K562 (cell line): ENCODE data around the gene LRRC4. TPM values are rescaled to one million over a fixed set of nuclear protein-coding genes. Genes with fewer than 3 reads are reported as not detected.

ENCODE experiments used
- ATAC-seq: fragments of 200-7000 bp; cut with Tn5 transposase; 3 replicates; pipeline ENCODE4 v1.9.1; 2020; ENCODE audit warnings: moderate library complexity
- BruUV-seq: library from RNA; stranded (reverse); fragments of 400-500 nt; replicated peaks from 2 replicates; lab custom pipeline; 2021; lab: Mats Ljungman, UMichigan
- CTCF ChIA-PET: fragments of 300-600 bp; formaldehyde crosslinking; extraction: SDS; loops from one replicate; lab custom pipeline; 2021; ENCODE audit warnings: low intra/inter-chr PET ratio; lab: Yijun Ruan, JAX
- POLR2A ChIA-PET: fragments of 300-600, 350-650 bp; sonication (Branson Sonifier 250); formaldehyde crosslinking; extraction: SDS; loops from one replicate; lab custom pipeline; 2021; ENCODE audit warnings: antibody characterized with exemption, inconsistent platforms; lab: Yijun Ruan, JAX
- DNase-seq, 4 experiments: peaks; one replicate each; pipeline versions ENCODE4 v3.0.0 to v3.0.0-alpha.2; 2011 to 2018; ENCODE audit warnings: low spot score in 3 of 4, mixed read lengths in 3 of 4; ENCODE audit errors: extremely low read depth in 1 of 4
- FAIRE-seq: peaks from 2 replicates; lab custom pipeline; 2011; peaks lifted over from hg19 to GRCh38; lab: Jason Lieb, UNC
- H2AFZ ChIP-seq: 2 replicates; pipeline ENCODE4 v1.6.0; 2011; ENCODE audit warnings: low read depth, low read length, control low read depth, inconsistent platforms
- H3K27ac ChIP-seq: fragments of 200-600 bp; 3 replicates; pipeline ENCODE4 v1.8.0; 2011; ENCODE audit warnings: low read depth, mild to moderate bottlenecking, control low read depth, inconsistent platforms, low read length, moderate library complexity, mixed read lengths; ENCODE audit errors: extremely low read depth
- H3K27me3 ChIP-seq, 2 experiments: fragments of 300-600 bp in 1 of 2; 2 replicates in 1 of 2; 3 replicates in 1 of 2; pipeline versions ENCODE4 v1.6.0 to v1.8.0; 2011; ENCODE audit warnings: inconsistent platforms in 2 of 2, low read length in 2 of 2, mild to moderate bottlenecking in 1 of 2, mixed read lengths in 1 of 2, moderate library complexity in 1 of 2; ENCODE audit not compliant: control insufficient read depth in 2 of 2, insufficient read depth in 2 of 2
- H3K36me3 ChIP-seq: fragments of 300-600 bp; 3 replicates; pipeline ENCODE4 v1.8.0; 2011; ENCODE audit warnings: mild to moderate bottlenecking, low read length, inconsistent platforms; ENCODE audit not compliant: control insufficient read depth, insufficient read depth
- H3K4me1 ChIP-seq, 2 experiments: fragments of 200-600 bp in 1 of 2; replicated peaks in 1 of 2; 2 replicates in 1 of 2; 3 replicates in 1 of 2; pipeline versions ENCODE4 v1.5.1 to v1.8.0; 2011; ENCODE audit warnings: inconsistent platforms in 2 of 2, low read length in 2 of 2, mild to moderate bottlenecking in 1 of 2, mixed read lengths in 1 of 2, moderate library complexity in 1 of 2; ENCODE audit not compliant: control insufficient read depth in 2 of 2, insufficient read depth in 2 of 2
- H3K4me2 ChIP-seq: 2 replicates; pipeline ENCODE4 v1.6.1; 2011; ENCODE audit warnings: low read length, control low read depth, inconsistent platforms, mixed read lengths; ENCODE audit not compliant: insufficient read depth
- H3K4me3 ChIP-seq: fragments of 200-600 bp; sonication (generic), shearing (Covaris generic); 2 replicates; pipeline ENCODE4 v1.5.1; 2016; ENCODE audit warnings: control low read depth, inconsistent platforms
- H3K79me2 ChIP-seq: fragments of 200-600 bp; 3 replicates; pipeline ENCODE4 v1.8.0; 2011; ENCODE audit warnings: low read length, inconsistent platforms; ENCODE audit not compliant: control insufficient read depth, insufficient read depth
- H3K9ac ChIP-seq, 2 experiments: 2 replicates each; pipeline versions ENCODE4 v1.6.0 to v1.6.1; 2011; ENCODE audit warnings: low read depth in 2 of 2, low read length in 2 of 2, control low read depth in 1 of 2, inconsistent platforms in 1 of 2, mild to moderate bottlenecking in 1 of 2, mixed read lengths in 1 of 2; ENCODE audit not compliant: insufficient read depth in 1 of 2
- H3K9me1 ChIP-seq: one replicate; pipeline ENCODE4 v1.6.0; 2011; ENCODE audit warnings: inconsistent platforms, mild to moderate bottlenecking, low read length, moderate library complexity; ENCODE audit not compliant: control insufficient read depth, insufficient read depth
- H3K9me3 ChIP-seq: replicated peaks from 2 replicates; pipeline ENCODE4 v1.5.1; 2011; ENCODE audit warnings: low read depth, low read length, inconsistent platforms; ENCODE audit not compliant: control insufficient read depth, insufficient read depth
- H4K20me1 ChIP-seq: replicated peaks from 2 replicates; pipeline ENCODE4 v1.6.1; 2011; ENCODE audit warnings: low read length, inconsistent platforms, mixed read lengths; ENCODE audit not compliant: control insufficient read depth, insufficient read depth
- CBX3 ChIP-seq, 2 experiments: IDR thresholded peaks; 1 replicate in 1 of 2; 2 replicates in 1 of 2; pipeline ENCODE4 v1.6.1; 2012; ENCODE audit warnings: inconsistent platforms in 2 of 2, low read length in 2 of 2, borderline replicate concordance in 1 of 2, control low read depth in 1 of 2
- CBX5 ChIP-seq: IDR thresholded peaks from 2 replicates; pipeline ENCODE4 v1.6.1; 2014; ENCODE audit warnings: low read depth, borderline replicate concordance
- ETS1 ChIP-seq: conservative IDR thresholded peaks from 2 replicates; pipeline ENCODE4 v1.6.1; 2011; ENCODE audit warnings: low read depth, mild to moderate bottlenecking, low read length; ENCODE audit not compliant: control insufficient read depth
- MED1 ChIP-seq: sonication (generic); formaldehyde crosslinking; IDR thresholded peaks from 2 replicates; pipeline ENCODE4 v1.8.1; 2023; ENCODE audit warnings: missing genetic modification reagents, borderline replicate concordance
- SAP30 ChIP-seq: fragments of 200-600 bp; sonication (generic); IDR thresholded peaks from 2 replicates; pipeline ENCODE4 v1.6.1; 2012; ENCODE audit warnings: borderline replicate concordance, low read depth, mild to moderate bottlenecking, moderate library complexity, low read length, control low read depth, inconsistent platforms; ENCODE audit not compliant: insufficient read depth, poor library complexity, severe bottlenecking
- TRIM24 ChIP-seq, 2 experiments: fragments of 450-650 bp; IDR thresholded peaks; 2 replicates each; pipeline ENCODE4 v1.6.1; 2016
- TRIM28 ChIP-seq: fragments of 450-650 bp; IDR thresholded peaks from 2 replicates; pipeline ENCODE4 v1.6.1; 2017
- XRCC3 ChIP-seq: fragments of 450-650 bp; IDR thresholded peaks from 2 replicates; pipeline ENCODE4 v1.6.1; 2017; ENCODE audit warnings: mild to moderate bottlenecking, moderate library complexity
- ZEB2 ChIP-seq: fragments of 450-650 bp; IDR thresholded peaks from 2 replicates; pipeline ENCODE4 v1.6.1; 2016
- ZFX ChIP-seq: sonication (generic); formaldehyde crosslinking; IDR thresholded peaks from 2 replicates; pipeline ENCODE4 v1.8.0; 2022; ENCODE audit warnings: mild to moderate bottlenecking, missing genetic modification reagents, moderate library complexity
- WGBS: fragments of 100-300 bp; shearing (Covaris generic); methylation state at CpG from one replicate; pipeline ENCODE4 v1.1.6; 2016; ENCODE audit warnings: low coverage, mixed read lengths; ENCODE audit not compliant: insufficient coverage; ENCODE audit errors: missing lambda C conversion rate; 5-methylcytosine and 5-hydroxymethylcytosine counted together
- in situ Hi-C: fragments of 300-500 bp; cut with MboI; formaldehyde crosslinking; loops from 4 replicates; pipeline ENCODE4 v1.15.0; 2018; ENCODE audit warnings: inconsistent platforms, mixed read lengths
- intact Hi-C: fragments of 100-400 bp; cut with micrococcal nuclease; formaldehyde crosslinking; loops from 2 replicates; pipeline ENCODE4 v1.14.2; 2022
- polyA plus RNA-seq, 8 experiments: library from polyadenylated mRNA; depleted of rRNA in 4 of 8; stranded (reverse) in 5 of 8; unstranded in 3 of 8; fragments of >200 nt; fragmentation: Nextera tagmentation in 2 of 8; fragmentation: Illumina TruSeq in 1 of 8; extraction: Ambion mirVana in 2 of 8; extraction: Trizol in 1 of 8; gene quantifications; 2 replicates each; pipeline versions ENCODE4 v1.2.1 to v1.2.3, GENCODE V29; 2011 to 2014; ENCODE audit warnings: inconsistent platforms in 1 of 8, missing spikeins in 1 of 8
- total RNA-seq, 7 experiments: library from RNA; depleted of rRNA in 6 of 7; stranded (reverse); fragments of >200 nt in 6 of 7; fragmentation: Illumina TruSeq in 2 of 7; extraction: Trizol in 2 of 7; gene quantifications; 2 replicates each; pipeline versions ENCODE4 v1.2.1 to v1.2.3, GENCODE V29; 2011 to 2021; ENCODE audit warnings: low replicate concordance in 1 of 7
- TF ChIP-seq, protein P1 (sequence below): fragments of 450-650 bp; IDR thresholded peaks from 2 replicates; pipeline ENCODE4 v1.6.1; 2018; ENCODE audit warnings: mild to moderate bottlenecking, low read depth; ENCODE audit not compliant: partially characterized antibody

The LRRC4 gene
- total and polyA plus RNA-seq, 9 of the 15 experiments (the other 6 are each of a cell fraction or from before 2014, with no cell fraction given), result 0.04 to 0.11 TPM; not detected in 7

DNA sequence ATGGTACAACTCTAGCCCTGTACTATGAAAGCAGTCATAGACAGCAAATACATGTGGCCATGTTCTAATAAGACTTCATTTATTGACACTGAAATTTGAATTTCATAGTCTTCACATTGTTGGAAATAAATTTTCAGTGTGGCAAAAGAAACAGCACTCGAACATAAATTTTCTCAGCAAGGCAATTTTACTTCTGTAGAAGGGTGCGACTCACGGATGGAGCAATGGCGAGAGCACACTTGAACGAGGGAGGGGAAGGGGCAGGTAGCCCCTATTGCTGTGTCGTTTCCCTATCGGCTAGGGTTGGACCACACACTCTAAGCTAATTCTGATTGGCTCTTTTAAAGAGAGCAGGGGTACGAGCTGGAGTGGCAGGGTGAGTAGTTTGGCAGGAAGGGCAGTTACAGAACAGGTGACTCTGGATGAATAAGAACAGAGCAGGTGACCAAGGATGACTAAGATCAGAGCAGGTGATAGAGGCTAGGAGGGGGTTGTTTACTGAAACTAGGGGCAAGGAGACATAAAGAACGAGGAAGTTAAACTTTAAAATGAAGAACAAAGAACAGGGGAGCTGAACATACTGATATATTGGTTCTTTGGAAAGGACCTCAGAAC, 52.0 kb downstream of the LRRC4 start:
- Histone ChIP-seq H3K9ac (no peak overlapping the region), H3K9me3 (peaks cover 8% of the 10 kb centered on the region; the same call in 1 of the 2 replicates), H2AFZ (no peak overlapping the region), H4K20me1 (no peaks in the 10 kb centered on the region), H3K79me2 (peaks cover 5% of the 10 kb centered on the region; the same call in 2 of the 3 replicates), H3K36me3 (peaks cover 32% of the 10 kb centered on the region), H3K9me1 (no peaks in the 10 kb centered on the region), H3K4me1 (peaks cover 4 to 15% of the 10 kb centered on the region in 2 experiments), H3K27me3 (no peaks in the 10 kb centered on the region), H3K27ac (no peak overlapping the region), H3K4me2 (no peak overlapping the region), H3K4me3 (no peak overlapping the region)
- DNase-seq (no peak), FAIRE-seq (no peak), ATAC-seq (no peak)
- no TSS peak for BruUV-seq
- CTCF ChIA-PET, result no interaction called here
- POLR2A ChIA-PET, result interaction anchor here (0.5 to 3.4 kb wide), 2 partner anchors 10 to 83 kb away, joined by 3 to 12 read pairs; no protein-coding TSS in a partner anchor
- TF ChIP-seq TRIM24 (IDR thresholded peaks at IDR 0.05) (peak in 1 of 2 experiments; percentile 42; a peak in 1 of 4 replicates), MED1 (no peak), TRIM28 (peak; percentile 87), ZEB2 (peak; percentile 15; the same call in 1 of the 2 replicates), CBX5 (0 out of 2 replicates have a peak, but pooled peaks have one; percentile 70), ETS1 (no peak), CBX3 (IDR thresholded peaks at IDR 0.05; ENCODE audit: borderline replicate concordance in 1 of 2, low read length in 2 of 2) (peak in 1 of 2 experiments; percentile 99; a peak in 2 of 3 replicates), XRCC3 (0 out of 2 replicates have a peak, but pooled peaks have one; percentile 34), ZFX (CRISPR knock-in tag) (0 out of 2 replicates have a peak, but pooled peaks have one; percentile 10), SAP30 (no peak)
- TF ChIP-seq, protein P1, sequence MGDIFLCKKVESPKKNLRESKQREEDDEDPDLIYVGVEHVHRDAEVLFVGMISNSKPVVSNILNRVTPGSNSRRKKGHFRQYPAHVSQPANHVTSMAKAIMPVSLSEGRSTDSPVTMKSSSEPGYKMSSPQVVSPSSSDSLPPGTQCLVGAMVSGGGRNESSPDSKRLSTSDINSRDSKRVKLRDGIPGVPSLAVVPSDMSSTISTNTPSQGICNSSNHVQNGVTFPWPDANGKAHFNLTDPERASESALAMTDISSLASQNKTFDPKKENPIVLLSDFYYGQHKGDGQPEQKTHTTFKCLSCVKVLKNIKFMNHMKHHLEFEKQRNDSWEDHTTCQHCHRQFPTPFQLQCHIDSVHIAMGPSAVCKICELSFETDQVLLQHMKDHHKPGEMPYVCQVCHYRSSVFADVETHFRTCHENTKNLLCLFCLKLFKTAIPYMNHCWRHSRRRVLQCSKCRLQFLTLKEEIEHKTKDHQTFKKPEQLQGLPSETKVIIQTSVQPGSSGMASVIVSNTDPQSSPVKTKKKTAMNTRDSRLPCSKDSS, result peak; percentile 90
- WGBS, result 94% methylated on average over 9 of the region's 9 CpGs
- intact Hi-C loops, result no loop called here
- in situ Hi-C loops, result no loop called here
